Parathyroid adenoma (tissue), 2 donors: Measurements from ENCODE around the gene ITPK1.

ENCODE experiments used
- H2AFZ ChIP-seq: fragments of 300-600 bp; sonication (generic); one replicate; pipeline ENCODE4 v1.7.0; 2017; ENCODE audit warnings: antibody characterized with exemption, mild to moderate bottlenecking
- H3K27ac ChIP-seq: fragments of 300-600 bp; sonication (generic); one replicate; pipeline ENCODE4 v1.7.0; 2017
- H3K27me3 ChIP-seq: fragments of 300-600 bp; sonication (generic); one replicate; pipeline ENCODE4 v1.7.0; 2017; ENCODE audit warnings: low read length; ENCODE audit not compliant: control insufficient read depth, insufficient read depth
- H3K36me3 ChIP-seq: fragments of 300-600 bp; sonication (generic); one replicate; pipeline ENCODE4 v1.7.0; 2017; ENCODE audit warnings: low read length; ENCODE audit not compliant: control insufficient read depth, insufficient read depth
- H3K4me1 ChIP-seq: fragments of 300-600 bp; sonication (generic); one replicate; pipeline ENCODE4 v1.7.0; 2017; ENCODE audit warnings: control low read depth
- H3K4me2 ChIP-seq: fragments of 300-600 bp; sonication (generic); one replicate; pipeline ENCODE4 v1.7.0; 2017; ENCODE audit warnings: low read length
- H3K4me3 ChIP-seq: fragments of 300-600 bp; sonication (generic); one replicate; pipeline ENCODE4 v1.7.0; 2017; ENCODE audit warnings: low read depth, low read length
- H3K79me2 ChIP-seq: fragments of 300-600 bp; sonication (generic); one replicate; pipeline ENCODE4 v1.7.0; 2017; ENCODE audit warnings: control low read depth
- H3K9ac ChIP-seq: fragments of 300-600 bp; sonication (generic); one replicate; pipeline ENCODE4 v1.7.0; 2017; ENCODE audit warnings: mild to moderate bottlenecking
- H3K9me3 ChIP-seq: fragments of 300-600 bp; sonication (generic); one replicate; pipeline ENCODE4 v1.7.0; 2017; ENCODE audit warnings: low read length; ENCODE audit not compliant: control insufficient read depth
- TF ChIP-seq, protein P1 (sequence below): fragments of 300-600 bp; sonication (generic); IDR thresholded peaks from one replicate; pipeline ENCODE4 v1.7.0; 2017; ENCODE audit warnings: antibody characterized with exemption, mild to moderate bottlenecking
- donor health status: primary hyperparathyroidism.

The ITPK1 gene

DNA sequence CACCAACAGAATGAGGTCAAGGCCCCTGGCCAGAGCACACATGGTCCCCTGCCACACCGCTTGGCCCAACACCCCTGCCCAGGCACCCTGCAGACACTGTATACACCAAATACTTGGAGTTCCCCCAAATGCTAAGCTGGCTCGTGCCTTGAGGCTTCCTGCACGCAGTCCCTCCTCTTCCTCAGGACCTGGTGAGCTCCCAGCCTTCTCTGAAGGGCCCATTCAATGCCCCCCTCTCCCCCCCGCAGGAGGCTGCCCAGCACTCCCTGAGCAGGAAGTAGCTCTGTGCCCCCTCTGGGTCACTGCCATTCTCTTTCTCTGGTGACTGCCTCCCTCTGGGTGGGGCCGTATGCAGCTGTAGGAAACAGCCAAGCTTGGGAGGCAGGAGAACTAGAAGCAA, 75.3 kb downstream of the ITPK1 start:
- Histone ChIP-seq H3K27me3 (no peaks in the 10 kb centered on the region), H3K4me2 (no peak overlapping the region), H3K79me2 (peaks cover 16% of the 10 kb centered on the region), H2AFZ (no peak overlapping the region), H3K9ac (no peak overlapping the region), H3K36me3 (no peaks in the 10 kb centered on the region), H3K4me3 (no peak overlapping the region), H3K4me1 (peaks cover 27% of the 10 kb centered on the region), H3K27ac (no peak overlapping the region), H3K9me3 (no peaks in the 10 kb centered on the region)
- TF ChIP-seq, protein P1, sequence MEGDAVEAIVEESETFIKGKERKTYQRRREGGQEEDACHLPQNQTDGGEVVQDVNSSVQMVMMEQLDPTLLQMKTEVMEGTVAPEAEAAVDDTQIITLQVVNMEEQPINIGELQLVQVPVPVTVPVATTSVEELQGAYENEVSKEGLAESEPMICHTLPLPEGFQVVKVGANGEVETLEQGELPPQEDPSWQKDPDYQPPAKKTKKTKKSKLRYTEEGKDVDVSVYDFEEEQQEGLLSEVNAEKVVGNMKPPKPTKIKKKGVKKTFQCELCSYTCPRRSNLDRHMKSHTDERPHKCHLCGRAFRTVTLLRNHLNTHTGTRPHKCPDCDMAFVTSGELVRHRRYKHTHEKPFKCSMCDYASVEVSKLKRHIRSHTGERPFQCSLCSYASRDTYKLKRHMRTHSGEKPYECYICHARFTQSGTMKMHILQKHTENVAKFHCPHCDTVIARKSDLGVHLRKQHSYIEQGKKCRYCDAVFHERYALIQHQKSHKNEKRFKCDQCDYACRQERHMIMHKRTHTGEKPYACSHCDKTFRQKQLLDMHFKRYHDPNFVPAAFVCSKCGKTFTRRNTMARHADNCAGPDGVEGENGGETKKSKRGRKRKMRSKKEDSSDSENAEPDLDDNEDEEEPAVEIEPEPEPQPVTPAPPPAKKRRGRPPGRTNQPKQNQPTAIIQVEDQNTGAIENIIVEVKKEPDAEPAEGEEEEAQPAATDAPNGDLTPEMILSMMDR = no peak

DNA sequence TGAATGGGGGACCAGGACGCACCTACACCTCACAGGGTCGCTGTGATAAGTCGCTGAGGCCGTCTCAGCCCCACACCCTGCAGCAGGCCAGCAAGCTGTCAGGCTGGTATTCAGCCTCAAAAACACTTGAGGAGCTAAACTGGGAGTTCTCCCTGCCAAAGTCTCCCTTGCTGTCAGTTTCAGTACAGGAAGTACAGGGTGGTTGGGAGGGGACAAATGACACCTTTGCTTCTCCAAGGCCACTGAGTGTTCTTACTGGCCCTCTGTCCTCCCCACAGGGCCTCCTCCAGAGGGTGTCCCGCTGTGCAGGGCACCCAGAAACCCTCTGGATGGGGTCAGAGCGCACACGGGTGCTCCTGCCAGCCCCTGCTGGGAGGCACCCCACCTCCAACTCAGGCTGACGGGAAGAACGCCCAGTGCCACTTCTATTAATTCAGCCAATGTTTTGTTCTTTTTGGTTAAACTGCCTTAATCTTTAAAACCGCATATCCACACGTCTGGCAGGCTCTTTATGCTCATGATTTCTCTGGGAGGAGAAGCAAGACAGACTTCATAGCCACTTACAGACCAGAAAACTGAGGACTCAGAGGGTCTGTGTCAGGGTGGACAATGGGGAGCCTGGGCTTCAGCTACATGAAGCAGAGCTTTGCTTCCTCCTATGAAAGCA, 75.9 kb downstream of the ITPK1 start:
- H3K27me3 ChIP-seq = no peaks in the 10 kb centered on the region
- H3K79me2 ChIP-seq = peaks cover 16% of the 10 kb centered on the region
- H3K9ac ChIP-seq = no peak overlapping the region
- no peaks in the 10 kb centered on the region for H3K9me3 ChIP-seq
- peaks cover 27% of the 10 kb centered on the region for H3K4me1 ChIP-seq
- no peak overlapping the region for H2AFZ ChIP-seq
- H3K27ac ChIP-seq = no peak overlapping the region
- no peak overlapping the region for H3K4me2 ChIP-seq
- TF ChIP-seq, protein P1 = no peak
- no peak overlapping the region for H3K4me3 ChIP-seq
- H3K36me3 ChIP-seq = no peaks in the 10 kb centered on the region

DNA sequence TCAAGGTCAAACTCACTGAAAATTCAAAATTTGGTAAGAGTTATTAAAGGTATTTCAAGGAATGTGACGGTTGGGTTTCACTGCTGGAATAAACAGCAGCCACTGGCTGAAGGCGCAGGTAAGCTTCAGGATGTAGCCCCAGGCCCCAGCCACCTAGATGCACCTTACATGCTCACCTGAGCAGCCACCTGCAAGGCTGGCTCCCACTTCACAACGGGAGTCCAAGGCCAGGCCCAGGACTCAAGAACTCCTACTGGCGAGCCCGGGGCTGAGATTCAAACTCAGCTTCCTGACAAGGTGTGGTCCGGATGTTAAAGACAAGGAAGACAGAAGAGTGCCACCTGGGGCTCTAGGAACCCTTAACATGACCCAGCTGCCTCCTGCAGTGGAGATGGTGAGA, 78.4 kb downstream of the ITPK1 start:
- Histone ChIP-seq H3K4me2 (no peak overlapping the region), H3K4me3 (no peak overlapping the region), H2AFZ (no peak overlapping the region), H3K27me3 (no peaks in the 10 kb centered on the region), H3K4me1 (peaks cover 26% of the 10 kb centered on the region), H3K9me3 (no peaks in the 10 kb centered on the region), H3K36me3 (no peaks in the 10 kb centered on the region), H3K27ac (peak overlapping the region; percentile 24), H3K79me2 (peaks cover 10% of the 10 kb centered on the region), H3K9ac (no peak overlapping the region)
- TF ChIP-seq, protein P1 = no peak

DNA sequence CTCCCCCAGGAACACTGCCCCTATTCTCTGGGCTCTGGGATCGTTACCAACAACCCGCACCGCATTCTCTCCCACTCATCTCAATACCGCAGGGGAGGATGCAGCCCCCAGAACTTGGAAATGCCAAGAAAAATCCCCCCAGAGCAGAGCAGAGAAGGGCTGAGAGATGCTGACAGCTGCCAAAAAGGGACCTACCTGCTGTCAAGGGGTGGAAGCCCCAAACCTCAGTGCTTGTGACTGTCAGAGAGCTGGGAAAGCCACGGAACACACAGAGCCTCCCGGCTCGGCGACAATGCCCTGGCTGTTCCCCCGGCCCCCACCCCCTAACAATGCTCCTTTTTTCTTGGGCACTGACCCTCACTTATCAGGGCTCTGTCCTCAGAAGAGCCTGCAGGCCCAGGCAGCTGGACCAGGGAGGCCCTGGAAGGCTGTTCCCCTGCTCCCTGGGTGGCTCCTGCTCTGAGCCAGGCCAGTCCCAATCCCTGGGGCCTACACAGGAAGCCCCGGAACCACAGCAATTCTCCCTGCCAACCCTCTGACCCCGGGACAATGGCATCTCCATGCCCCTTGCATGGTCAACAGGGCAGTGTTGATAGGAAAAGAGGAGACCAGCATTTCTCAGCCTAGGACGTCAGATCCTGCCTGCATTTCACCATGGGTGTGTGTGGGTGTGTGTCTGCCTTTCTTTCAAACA, 78.9 kb downstream of the ITPK1 start:
- peaks cover 27% of the 10 kb centered on the region for H3K4me1 ChIP-seq
- no peak overlapping the region for H3K9ac ChIP-seq

More for the DNA sequence above, 78.9 kb downstream of the ITPK1 start:
- Histone ChIP-seq H3K4me2 (no peak overlapping the region), H3K9me3 (no peaks in the 10 kb centered on the region), H3K79me2 (peaks cover 9% of the 10 kb centered on the region), H3K36me3 (no peaks in the 10 kb centered on the region), H2AFZ (no peak overlapping the region), H3K4me3 (no peak overlapping the region), H3K27ac (no peak overlapping the region), H3K27me3 (no peaks in the 10 kb centered on the region)
- TF ChIP-seq, protein P1 = no peak
